ENCODE data around the gene SETD1A.

SETD1A gene

DNA sequence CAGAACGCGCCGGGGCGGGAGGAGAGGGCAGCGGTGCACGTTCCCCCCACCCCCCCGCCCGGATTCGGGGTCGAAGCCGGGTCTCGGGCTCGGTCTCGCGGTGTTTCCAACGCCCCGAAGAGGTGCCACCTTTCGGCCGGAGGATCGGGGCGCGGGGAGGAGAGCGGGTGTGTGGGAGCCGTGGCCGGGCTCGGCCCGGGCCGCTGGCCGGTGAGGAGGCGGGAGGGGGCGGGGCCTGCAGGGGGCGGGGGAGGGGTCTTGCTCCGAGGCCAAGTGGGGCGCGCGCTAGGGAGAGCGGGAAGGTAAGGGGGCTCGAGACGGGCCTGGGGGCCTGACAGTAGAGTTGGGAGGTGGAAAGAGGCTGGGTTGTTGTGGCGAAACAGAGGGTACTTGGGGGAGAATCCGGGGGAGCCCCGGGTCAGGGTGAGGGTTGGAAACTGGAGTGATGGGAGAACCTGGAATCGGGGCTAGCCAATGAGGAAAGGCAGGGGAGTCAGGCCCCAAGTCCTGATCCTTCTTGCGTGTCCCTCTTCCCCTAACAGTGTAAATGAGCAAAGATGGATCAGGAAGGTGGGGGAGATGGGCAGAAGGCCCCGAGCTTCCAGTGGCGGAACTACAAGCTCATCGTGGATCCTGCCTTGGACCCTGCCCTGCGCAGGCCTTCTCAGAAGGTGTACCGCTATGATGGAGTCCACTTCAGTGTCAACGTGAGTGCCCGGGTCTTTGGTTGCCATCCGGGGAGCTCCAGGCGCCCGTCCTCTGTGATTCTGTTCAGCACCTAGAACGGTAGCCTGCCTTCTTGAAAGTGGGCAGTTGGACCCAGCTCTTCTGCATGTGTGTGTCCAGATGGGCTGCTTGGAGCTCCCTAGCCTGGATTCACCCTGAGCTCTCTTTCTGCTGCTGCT is 873 bp downstream of the SETD1A start:
- ATAC-seq, result no peak
- Mint-ChIP-seq H3K36me3 (peaks cover 63% of the 10 kb centered on the region), H3K27ac (peak overlapping the region; percentile 94), H3K4me1 (peaks cover 37% of the 10 kb centered on the region), H3K4me3 (peak overlapping the region; percentile 89), H3K9me3 (no peaks in the 10 kb centered on the region)
- DNase-seq (ENCODE audit: low spot score in 2 of 2), result no peak

DNA sequence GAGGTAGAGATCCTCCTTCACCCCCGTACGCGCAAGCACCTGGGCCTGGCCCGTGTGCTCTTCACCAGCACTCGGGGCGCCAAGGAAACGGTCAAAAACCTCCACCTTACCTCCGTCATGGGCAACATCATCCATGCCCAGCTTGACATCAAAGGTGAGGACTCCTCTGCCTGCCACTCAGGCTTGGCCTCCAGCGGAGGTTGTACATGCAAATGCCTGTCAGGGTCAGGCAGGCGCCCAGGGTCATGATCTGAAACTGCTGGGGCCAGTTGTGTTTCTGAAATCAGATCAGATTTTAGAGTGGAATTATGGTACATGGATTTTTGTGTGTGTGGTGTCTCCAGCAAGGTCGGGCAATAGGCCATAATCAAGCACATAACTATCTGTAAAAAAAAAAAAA is 3.8 kb downstream of the SETD1A start:
- H3K4me1 Mint-ChIP-seq, result peaks cover 35% of the 10 kb centered on the region
- H3K27ac Mint-ChIP-seq, result no peak overlapping the region
- peaks cover 93% of the 10 kb centered on the region for H3K36me3 Mint-ChIP-seq
- no peak overlapping the region for H3K4me3 Mint-ChIP-seq
- DNase-seq (ENCODE audit: low spot score in 2 of 2) (no peak), ATAC-seq (no peak)
- no peaks in the 10 kb centered on the region for H3K9me3 Mint-ChIP-seq

DNA sequence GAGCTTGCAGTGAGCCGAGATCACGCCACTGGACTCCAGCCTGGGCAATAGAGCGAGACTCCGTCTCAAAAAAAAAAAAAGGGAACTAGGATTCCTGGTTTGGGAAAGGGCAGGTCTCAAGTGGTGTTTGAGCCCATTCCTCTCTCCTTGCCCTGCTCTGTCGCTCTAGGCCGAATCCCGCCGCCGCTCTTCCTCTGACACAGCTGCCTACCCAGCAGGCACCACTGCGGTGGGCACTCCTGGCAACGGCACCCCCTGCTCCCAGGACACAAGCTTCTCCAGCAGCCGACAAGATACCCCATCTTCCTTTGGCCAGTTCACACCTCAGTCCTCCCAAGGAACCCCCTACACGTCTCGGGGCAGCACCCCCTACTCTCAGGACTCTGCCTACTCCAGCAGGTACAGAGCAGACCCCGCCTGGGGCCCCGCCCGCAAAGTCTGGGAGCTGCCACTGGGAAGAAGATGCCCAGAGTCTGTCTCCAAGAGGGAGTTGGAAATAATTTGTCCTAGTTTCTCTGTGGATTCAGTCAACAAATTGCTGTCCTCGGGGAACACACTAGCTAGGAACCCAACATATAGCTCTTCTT is 6.5 kb downstream of the SETD1A start:
- peaks cover 98% of the 10 kb centered on the region for H3K36me3 Mint-ChIP-seq
- DNase-seq (ENCODE audit: low spot score in 2 of 2) (no peak), ATAC-seq (no peak)
- no peaks in the 10 kb centered on the region for H3K9me3 Mint-ChIP-seq
- peaks cover 25% of the 10 kb centered on the region for H3K4me1 Mint-ChIP-seq
- no peak overlapping the region for H3K4me3 Mint-ChIP-seq
- H3K27ac Mint-ChIP-seq, result peak overlapping the region; percentile 65

DNA sequence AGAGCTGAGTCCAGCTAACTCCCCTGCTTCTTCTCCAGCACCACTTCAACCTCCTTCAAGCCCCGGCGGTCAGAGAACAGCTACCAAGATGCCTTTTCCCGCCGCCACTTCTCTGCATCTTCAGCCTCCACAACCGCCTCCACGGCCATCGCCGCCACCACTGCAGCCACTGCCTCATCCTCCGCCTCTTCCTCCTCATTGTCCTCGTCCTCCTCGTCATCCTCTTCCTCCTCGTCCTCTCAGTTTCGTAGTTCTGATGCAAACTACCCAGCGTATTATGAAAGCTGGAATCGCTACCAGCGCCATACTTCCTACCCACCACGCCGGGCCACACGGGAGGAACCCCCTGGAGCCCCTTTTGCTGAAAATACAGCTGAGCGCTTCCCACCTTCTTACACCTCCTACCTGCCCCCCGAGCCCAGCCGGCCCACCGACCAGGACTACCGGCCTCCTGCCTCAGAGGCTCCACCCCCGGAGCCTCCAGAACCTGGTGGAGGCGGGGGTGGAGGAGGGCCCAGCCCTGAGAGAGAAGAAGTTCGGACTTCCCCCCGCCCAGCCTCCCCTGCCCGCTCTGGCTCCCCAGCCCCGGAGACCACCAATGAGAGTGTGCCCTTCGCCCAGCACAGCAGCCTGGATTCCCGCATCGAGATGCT is 7.1 kb downstream of the SETD1A start:
- H3K27ac Mint-ChIP-seq, result peak overlapping the region; percentile 65
- H3K36me3 Mint-ChIP-seq, result peaks cover 98% of the 10 kb centered on the region
- no peaks in the 10 kb centered on the region for H3K9me3 Mint-ChIP-seq
- ATAC-seq (no peak), DNase-seq (ENCODE audit: low spot score in 2 of 2) (no peak)
- H3K4me1 Mint-ChIP-seq, result peaks cover 18% of the 10 kb centered on the region
- H3K4me3 Mint-ChIP-seq, result no peak overlapping the region

DNA sequence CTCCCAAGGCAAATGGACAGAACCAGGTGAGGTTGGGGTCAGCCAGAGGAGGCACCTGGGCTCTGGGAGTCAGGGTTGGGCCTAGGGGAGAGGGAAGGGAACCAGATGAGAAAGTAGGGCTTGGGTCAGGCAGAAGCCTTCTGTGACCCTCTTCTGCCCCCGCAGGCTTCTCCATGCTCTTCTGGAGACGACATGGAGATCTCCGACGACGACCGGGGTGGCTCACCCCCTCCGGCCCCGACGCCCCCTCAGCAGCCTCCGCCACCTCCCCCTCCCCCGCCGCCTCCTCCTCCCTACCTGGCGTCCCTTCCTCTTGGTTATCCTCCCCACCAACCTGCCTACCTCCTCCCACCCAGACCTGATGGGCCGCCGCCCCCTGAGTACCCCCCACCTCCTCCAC is 7.9 kb downstream of the SETD1A start:
- no peaks in the 10 kb centered on the region for H3K9me3 Mint-ChIP-seq
- H3K27ac Mint-ChIP-seq, result peak overlapping the region; percentile 65
- DNase-seq (ENCODE audit: low spot score in 2 of 2), result no peak
- ATAC-seq, result no peak
- H3K4me1 Mint-ChIP-seq, result peaks cover 10% of the 10 kb centered on the region
- H3K36me3 Mint-ChIP-seq, result peaks cover 98% of the 10 kb centered on the region
- no peak overlapping the region for H3K4me3 Mint-ChIP-seq

GRCh38 chr16:30966033-30966619 is 8.6 kb downstream of the SETD1A start:
- H3K4me1 Mint-ChIP-seq, result peaks cover 12% of the 10 kb centered on the region
- no peak overlapping the region for H3K4me3 Mint-ChIP-seq
- peak overlapping the region; percentile 90 for H3K27ac Mint-ChIP-seq
- no peak for DNase-seq (ENCODE audit: low spot score in 2 of 2)
- no peak for ATAC-seq
- no peaks in the 10 kb centered on the region for H3K9me3 Mint-ChIP-seq
- H3K36me3 Mint-ChIP-seq, result peaks cover 98% of the 10 kb centered on the region

DNA sequence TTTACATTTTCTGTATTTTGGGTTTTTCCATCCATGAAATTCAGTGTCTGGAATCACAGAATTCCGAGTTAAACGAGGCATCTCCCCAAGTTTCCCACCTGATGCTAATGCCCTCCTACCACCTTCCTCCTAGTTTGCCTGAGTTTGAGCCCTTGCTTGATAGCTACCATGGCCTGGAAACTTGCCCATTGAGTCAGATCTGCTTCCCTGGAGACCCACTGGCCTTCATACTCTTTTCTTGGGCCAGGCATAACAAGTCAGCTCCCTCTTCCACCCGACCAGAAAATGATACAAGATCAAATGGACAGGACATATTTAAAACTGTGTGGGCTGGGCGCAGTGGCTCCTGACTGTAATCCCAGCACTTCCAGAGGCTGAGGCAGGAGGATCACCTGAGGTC is 10.2 kb downstream of the SETD1A start:
- no peak overlapping the region for H3K27ac Mint-ChIP-seq
- H3K36me3 Mint-ChIP-seq, result peaks cover 98% of the 10 kb centered on the region

DNA sequence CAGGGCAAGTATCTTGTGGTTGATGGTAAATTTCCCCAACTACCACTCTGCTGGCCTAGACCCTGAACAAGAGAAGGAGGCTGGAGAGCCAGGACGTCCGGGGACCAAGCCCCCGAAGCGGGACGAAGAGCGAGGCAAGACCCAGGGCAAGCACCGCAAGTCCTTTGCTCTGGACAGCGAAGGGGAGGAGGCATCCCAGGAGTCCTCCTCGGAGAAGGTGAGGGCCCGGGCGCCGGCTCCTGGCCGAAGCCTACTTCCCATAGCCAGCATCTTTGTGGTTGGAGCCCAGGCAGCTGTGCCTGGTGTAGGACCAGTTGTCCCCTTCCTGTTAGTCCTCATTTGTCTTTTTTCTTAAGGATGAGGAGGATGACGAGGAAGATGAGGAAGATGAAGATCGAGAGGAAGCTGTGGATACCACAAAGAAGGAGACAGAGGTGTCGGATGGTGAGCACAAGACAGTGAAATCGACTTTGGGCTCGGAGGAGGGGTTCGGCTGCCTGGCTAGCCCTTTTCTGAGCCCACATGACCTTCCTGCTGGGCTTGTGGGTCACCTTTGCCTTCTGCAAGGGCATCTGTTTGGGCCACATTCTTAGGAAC is 11.8 kb downstream of the SETD1A start:
- DNase-seq (ENCODE audit: low spot score in 2 of 2) (no peak), ATAC-seq (no peak)
- H3K4me3 Mint-ChIP-seq, result no peak overlapping the region
- no peak overlapping the region for H3K27ac Mint-ChIP-seq
- peaks cover 29% of the 10 kb centered on the region for H3K4me1 Mint-ChIP-seq
- H3K9me3 Mint-ChIP-seq, result no peaks in the 10 kb centered on the region
- H3K36me3 Mint-ChIP-seq, result peaks cover 98% of the 10 kb centered on the region

More for the DNA sequence above, 10.2 kb downstream of the SETD1A start:
- H3K4me1 Mint-ChIP-seq, result peaks cover 18% of the 10 kb centered on the region
- ATAC-seq (no peak), DNase-seq (ENCODE audit: low spot score in 2 of 2) (no peak)
- no peak overlapping the region for H3K4me3 Mint-ChIP-seq
- no peaks in the 10 kb centered on the region for H3K9me3 Mint-ChIP-seq

DNA sequence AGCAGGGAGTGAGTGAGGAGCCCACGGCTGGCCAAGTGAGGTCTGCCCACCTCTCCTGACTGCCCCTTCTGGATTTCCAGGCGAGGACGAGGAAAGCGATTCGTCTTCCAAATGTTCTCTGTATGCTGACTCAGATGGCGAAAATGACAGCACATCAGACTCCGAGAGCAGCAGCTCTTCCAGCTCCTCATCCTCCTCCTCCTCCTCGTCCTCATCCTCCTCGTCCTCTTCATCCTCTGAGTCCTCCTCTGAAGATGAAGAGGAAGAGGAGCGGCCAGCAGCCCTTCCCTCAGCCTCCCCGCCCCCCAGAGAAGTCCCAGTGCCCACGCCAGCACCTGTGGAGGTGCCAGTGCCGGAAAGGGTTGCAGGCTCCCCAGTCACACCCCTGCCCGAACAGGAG is 13.7 kb downstream of the SETD1A start:
- peak overlapping the region; percentile 66 for H3K27ac Mint-ChIP-seq

DNA sequence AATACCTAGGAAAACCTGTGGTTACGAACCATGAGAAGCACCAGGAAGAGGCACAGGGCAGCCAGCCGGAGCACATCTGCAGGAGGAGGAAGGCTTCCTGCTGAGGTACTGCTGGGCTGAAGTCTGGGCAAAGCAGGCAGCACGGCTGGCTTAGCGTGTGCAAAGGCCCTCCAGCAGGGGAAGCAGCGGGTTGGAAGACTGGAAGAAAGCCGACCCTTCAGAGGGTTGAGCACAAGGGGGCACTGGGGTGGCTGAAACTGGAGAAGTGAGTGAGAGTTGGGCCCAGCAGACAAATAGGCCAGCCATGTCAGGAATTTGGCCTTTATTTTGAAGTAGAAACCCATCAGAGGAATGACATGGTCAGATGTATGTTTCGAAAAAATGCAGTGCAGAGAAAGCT is 15.3 kb downstream of the SETD1A start:
- Mint-ChIP-seq H3K4me3 (no peak overlapping the region), H3K27ac (peak overlapping the region; percentile 55), H3K36me3 (peaks cover 98% of the 10 kb centered on the region), H3K4me1 (peaks cover 41% of the 10 kb centered on the region), H3K9me3 (no peaks in the 10 kb centered on the region)
- no peak for DNase-seq (ENCODE audit: low spot score in 2 of 2)
- ATAC-seq, result no peak

More for the DNA sequence above, 13.7 kb downstream of the SETD1A start:
- H3K36me3 Mint-ChIP-seq, result peaks cover 98% of the 10 kb centered on the region
- ATAC-seq (no peak), DNase-seq (ENCODE audit: low spot score in 2 of 2) (no peak)
- no peaks in the 10 kb centered on the region for H3K9me3 Mint-ChIP-seq
- H3K4me3 Mint-ChIP-seq, result no peak overlapping the region
- H3K4me1 Mint-ChIP-seq, result peaks cover 33% of the 10 kb centered on the region

DNA sequence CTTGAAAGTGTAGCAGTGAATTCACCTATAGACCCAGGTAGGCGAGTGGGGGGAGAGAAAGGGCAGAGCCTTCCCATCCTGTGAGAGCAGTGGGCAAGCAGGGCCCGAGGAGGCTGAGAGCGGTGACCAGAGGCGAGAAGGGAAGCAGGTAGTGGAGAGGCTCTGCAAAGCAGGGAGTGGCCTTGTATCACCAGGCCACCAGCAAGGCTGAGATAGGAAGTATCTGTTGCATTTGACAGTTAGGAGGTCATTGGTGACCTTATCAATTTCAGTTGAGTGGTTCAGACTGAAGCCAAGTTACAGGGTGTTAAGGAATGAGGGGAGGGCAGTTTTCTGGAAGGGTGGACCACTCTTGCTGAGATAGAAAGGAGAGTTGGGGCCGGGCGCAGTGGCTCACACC is 16.8 kb downstream of the SETD1A start:
- Mint-ChIP-seq H3K4me3 (no peak overlapping the region), H3K36me3 (peaks cover 97% of the 10 kb centered on the region), H3K27ac (peak overlapping the region; percentile 33), H3K4me1 (peaks cover 41% of the 10 kb centered on the region), H3K9me3 (no peaks in the 10 kb centered on the region)
- DNase-seq (ENCODE audit: low spot score in 2 of 2), result no peak
- no peak for ATAC-seq

DNA sequence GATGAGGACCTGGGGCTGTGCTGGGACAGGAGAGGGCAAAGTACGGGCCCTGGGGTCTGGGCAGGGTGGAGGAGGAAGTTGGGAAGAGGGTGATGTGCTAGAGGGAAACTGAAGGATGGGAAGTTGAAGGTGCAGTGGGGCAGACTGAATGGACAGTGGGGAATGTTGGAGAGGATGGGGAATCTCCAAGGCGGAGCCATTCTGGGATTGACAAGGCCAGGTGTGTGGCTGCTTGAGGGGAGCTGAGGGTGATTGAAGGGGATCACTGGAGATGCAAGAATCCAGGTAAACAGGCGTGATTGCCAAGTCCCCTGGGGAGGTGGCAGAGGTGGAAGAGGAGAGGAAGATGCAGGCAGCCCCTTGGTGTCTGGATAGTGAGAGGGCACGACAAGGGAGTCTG is 18.9 kb downstream of the SETD1A start:
- H3K4me3 Mint-ChIP-seq, result no peak overlapping the region
- ATAC-seq (no peak), DNase-seq (ENCODE audit: low spot score in 2 of 2) (no peak)
- peaks cover 92% of the 10 kb centered on the region for H3K36me3 Mint-ChIP-seq
- peaks cover 35% of the 10 kb centered on the region for H3K4me1 Mint-ChIP-seq
- H3K9me3 Mint-ChIP-seq, result no peaks in the 10 kb centered on the region
- peak overlapping the region; percentile 86 for H3K27ac Mint-ChIP-seq

DNA sequence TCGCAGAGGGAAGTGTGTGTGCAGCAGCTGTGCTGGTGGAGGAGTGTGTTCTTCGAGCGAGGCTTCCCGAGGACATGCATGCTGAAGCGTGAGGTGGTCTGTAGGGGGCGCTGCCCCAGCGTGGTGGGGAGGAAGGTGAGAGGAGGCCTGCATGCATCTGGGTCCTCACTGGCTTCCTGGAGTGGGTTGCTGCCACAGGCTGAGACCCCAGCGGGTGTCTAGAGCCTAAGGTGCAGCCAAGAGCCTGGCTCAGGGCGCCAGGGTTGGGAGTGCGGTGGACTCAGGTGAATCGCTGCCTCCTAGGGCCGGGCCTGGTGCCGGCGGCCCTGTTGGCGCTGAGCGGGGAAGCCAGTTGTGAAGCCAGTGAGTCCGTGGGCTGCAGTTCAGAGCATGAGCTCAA is 19.9 kb downstream of the SETD1A start:
- no peak overlapping the region for H3K4me3 Mint-ChIP-seq
- DNase-seq (ENCODE audit: low spot score in 2 of 2) (no peak), ATAC-seq (no peak)
- peaks cover 92% of the 10 kb centered on the region for H3K36me3 Mint-ChIP-seq
- H3K27ac Mint-ChIP-seq, result peak overlapping the region; percentile 86
- H3K9me3 Mint-ChIP-seq, result no peaks in the 10 kb centered on the region
- H3K4me1 Mint-ChIP-seq, result peaks cover 37% of the 10 kb centered on the region

DNA sequence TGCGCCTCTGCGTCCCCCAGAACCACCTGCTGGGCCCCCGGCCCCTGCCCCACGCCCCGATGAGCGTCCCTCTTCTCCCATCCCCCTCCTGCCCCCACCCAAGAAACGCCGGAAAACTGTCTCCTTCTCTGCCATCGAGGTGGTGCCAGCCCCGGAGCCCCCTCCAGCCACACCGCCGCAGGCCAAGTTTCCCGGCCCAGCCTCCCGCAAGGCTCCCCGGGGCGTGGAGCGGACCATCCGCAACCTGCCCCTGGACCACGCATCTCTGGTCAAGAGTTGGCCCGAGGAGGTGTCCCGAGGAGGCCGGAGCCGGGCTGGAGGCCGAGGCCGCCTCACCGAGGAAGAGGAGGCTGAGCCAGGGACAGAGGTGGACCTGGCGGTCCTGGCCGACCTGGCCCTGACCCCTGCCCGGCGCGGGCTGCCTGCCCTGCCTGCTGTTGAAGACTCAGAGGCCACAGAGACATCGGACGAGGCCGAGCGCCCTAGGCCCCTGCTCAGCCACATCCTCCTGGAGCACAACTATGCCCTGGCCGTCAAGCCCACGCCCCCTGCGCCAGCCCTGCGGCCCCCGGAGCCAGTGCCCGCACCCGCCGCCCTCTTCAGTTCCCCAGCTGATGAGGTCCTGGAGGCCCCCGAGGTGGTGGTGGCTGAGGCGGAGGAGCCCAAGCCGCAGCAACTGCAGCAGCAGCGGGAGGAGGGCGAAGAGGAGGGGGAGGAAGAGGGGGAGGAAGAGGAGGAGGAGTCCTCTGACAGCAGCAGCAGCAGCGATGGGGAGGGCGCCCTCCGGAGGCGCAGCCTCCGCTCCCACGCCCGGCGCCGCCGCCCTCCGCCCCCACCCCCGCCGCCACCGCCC is 21.8 kb downstream of the SETD1A start:
- Mint-ChIP-seq H3K9me3 (no peaks in the 10 kb centered on the region), H3K4me3 (no peak overlapping the region), H3K27ac (no peak overlapping the region), H3K36me3 (peaks cover 78% of the 10 kb centered on the region), H3K4me1 (peaks cover 28% of the 10 kb centered on the region)
- DNase-seq (ENCODE audit: low spot score in 2 of 2) (no peak), ATAC-seq (no peak)

All from stimulated activated effector memory CD8-positive, alpha-beta T cell treated with anti-CD3 and anti-CD28 coated beads, Interleukin-12 subunit alpha, Interleukin-12 subunit beta, amount 100 ng/mL, for 72 hours (primary cell).